K562 (cell line): ENCODE data around the gene PLCB3. TPM values are rescaled to one million over a fixed set of nuclear protein-coding genes. Genes with fewer than 3 reads are reported as not detected.
A peak's percentile ranks its signal among the peaks of the same experiment; 100 is the strongest.

Source experiments
- CEBPG ChIP-seq, 3 experiments: fragments of 200-800 bp in 1 of 3; sonication (Bioruptor generic) in 1 of 3; sonication (generic) in 1 of 3; formaldehyde crosslinking in 1 of 3; IDR thresholded peaks in 2 of 3; conservative IDR thresholded peaks in 1 of 3; 2 replicates each; pipeline versions ENCODE4 v1.6.1 to v1.8.0; 2016 to 2022; ENCODE audit warnings: missing compliant biosample characterization in 2 of 3, missing genetic modification characterization in 2 of 3, mild to moderate bottlenecking in 1 of 3, missing genetic modification reagents in 1 of 3
- ELF1 ChIP-seq: fragments of 200-800 bp; sonication (Bioruptor generic); IDR thresholded peaks from 2 replicates; pipeline ENCODE4 v1.6.1; 2016; ENCODE audit warnings: missing genetic modification characterization, missing compliant biosample characterization
- HBP1 ChIP-seq: fragments of 450-650 bp; formaldehyde crosslinking; IDR thresholded peaks from 2 replicates; pipeline ENCODE4 v1.4.0; 2022; ENCODE audit warnings: missing genetic modification characterization
- HDAC3 ChIP-seq: fragments of 450-650 bp; IDR thresholded peaks from 2 replicates; pipeline ENCODE4 v1.6.1; 2018; ENCODE audit warnings: borderline replicate concordance, mild to moderate bottlenecking, moderate library complexity; ENCODE audit not compliant: partially characterized antibody
- HES1 ChIP-seq: fragments of 450-650 bp; IDR thresholded peaks from 2 replicates; pipeline ENCODE4 v1.6.1; 2016; ENCODE audit warnings: low read depth, mild to moderate bottlenecking, moderate library complexity
- HNRNPUL1 ChIP-seq: fragments of 200-400 bp; formaldehyde crosslinking; IDR thresholded peaks from 2 replicates; pipeline ENCODE4 v1.6.1; 2017; ENCODE audit warnings: low read length
- JUND ChIP-seq, 2 experiments: IDR thresholded peaks; 2 replicates in 1 of 2; 3 replicates in 1 of 2; pipeline ENCODE4 v1.6.1; 2011; ENCODE audit warnings: borderline replicate concordance in 2 of 2, low read depth in 2 of 2, low read length in 2 of 2, improper control_type of control experiment in 1 of 2, missing biosample characterization in 1 of 2, missing genetic modification characterization in 1 of 2, missing genetic modification reagents in 1 of 2
- KAT8 ChIP-seq: fragments of 450-650 bp; IDR thresholded peaks from 2 replicates; pipeline ENCODE4 v1.6.1; 2016; ENCODE audit warnings: low read depth, mild to moderate bottlenecking
- LARP7 ChIP-seq: fragments of 450-650 bp; IDR thresholded peaks from 2 replicates; pipeline ENCODE4 v1.6.1; 2016
- SMAD2 ChIP-seq: fragments of 150-350 bp; IDR thresholded peaks from 2 replicates; pipeline ENCODE4 v1.6.1; 2014; ENCODE audit warnings: low read depth, mild to moderate bottlenecking, low read length
- SREBF2 ChIP-seq: sonication (generic); formaldehyde crosslinking; IDR thresholded peaks from 2 replicates; pipeline ENCODE4 v1.4.0; 2020; ENCODE audit warnings: mild to moderate bottlenecking, missing genetic modification reagents
- TAF1 ChIP-seq: IDR thresholded peaks from 2 replicates; pipeline ENCODE4 v1.6.1; 2011; ENCODE audit warnings: mild to moderate bottlenecking, low read length, moderate library complexity; ENCODE audit not compliant: insufficient read depth, control insufficient read depth, severe bottlenecking; ENCODE audit errors: extremely low read depth
- ZNF23 ChIP-seq: fragments of 250-450 bp; sonication (Bioruptor Pico); IDR thresholded peaks from 2 replicates; pipeline ENCODE4 v1.4.0; 2020; ENCODE audit warnings: mild to moderate bottlenecking
- ZNF586 ChIP-seq: fragments of 450-650 bp; formaldehyde crosslinking; conservative IDR thresholded peaks from 2 replicates; pipeline ENCODE4 v1.4.0; 2020; ENCODE audit warnings: mild to moderate bottlenecking, moderate library complexity
- ZNF740 ChIP-seq, 3 experiments: fragments of 200-800 bp in 1 of 3; sonication (Bioruptor generic) in 1 of 3; sonication (generic) in 1 of 3; formaldehyde crosslinking in 1 of 3; IDR thresholded peaks; 2 replicates each; pipeline versions ENCODE4 v1.6.1 to v1.8.0; 2016 to 2022; ENCODE audit warnings: mild to moderate bottlenecking in 2 of 3, missing compliant biosample characterization in 2 of 3, missing genetic modification characterization in 2 of 3, missing genetic modification reagents in 1 of 3
- polyA plus RNA-seq, 8 experiments: library from polyadenylated mRNA; depleted of rRNA in 4 of 8; stranded (reverse) in 5 of 8; unstranded in 3 of 8; fragments of >200 nt; fragmentation: Nextera tagmentation in 2 of 8; fragmentation: Illumina TruSeq in 1 of 8; extraction: Ambion mirVana in 2 of 8; extraction: Trizol in 1 of 8; gene quantifications; 2 replicates each; pipeline versions ENCODE4 v1.2.1 to v1.2.3, GENCODE V29; 2011 to 2014; ENCODE audit warnings: inconsistent platforms in 1 of 8, missing spikeins in 1 of 8
- total RNA-seq, 7 experiments: library from RNA; depleted of rRNA in 6 of 7; stranded (reverse); fragments of >200 nt in 6 of 7; fragmentation: Illumina TruSeq in 2 of 7; extraction: Trizol in 2 of 7; gene quantifications; 2 replicates each; pipeline versions ENCODE4 v1.2.1 to v1.2.3, GENCODE V29; 2011 to 2021; ENCODE audit warnings: low replicate concordance in 1 of 7
- TF ChIP-seq, protein P1 (sequence below): fragments of 250-450 bp; sonication (Bioruptor Pico); IDR thresholded peaks from 2 replicates; pipeline ENCODE4 v1.9.0; 2021; ENCODE audit warnings: mild to moderate bottlenecking
- TF ChIP-seq, protein P2 (sequence below), 2 experiments: IDR thresholded peaks; 2 replicates each; pipeline ENCODE4 v1.6.1; 2011; ENCODE audit warnings: borderline replicate concordance in 1 of 2, control low read depth in 1 of 2, low read depth in 1 of 2, low read length in 1 of 2, mild to moderate bottlenecking in 1 of 2, mixed read lengths in 1 of 2, moderate library complexity in 1 of 2; ENCODE audit not compliant: insufficient read depth in 1 of 2, insufficient read length in 1 of 2, poor library complexity in 1 of 2, severe bottlenecking in 1 of 2; ENCODE audit errors: extremely low read depth in 1 of 2
- TF ChIP-seq, protein P3 (sequence below): fragments of 450-650 bp; formaldehyde crosslinking; IDR thresholded peaks from 2 replicates; pipeline ENCODE4 v1.4.0; 2020; ENCODE audit warnings: mild to moderate bottlenecking, moderate library complexity

PLCB3 gene
- total and polyA plus RNA-seq, 9 of the 15 experiments (the other 6 are each of a cell fraction or from before 2014, with no cell fraction given) = 0.31 to 44.8 (median 14.6) TPM

- TF ChIP-seq JUND (IDR thresholded peaks at IDR 0.05; ENCODE audit: borderline replicate concordance, low read depth, low read length) = peak; percentile 27
- no peak for TF ChIP-seq JUND (tag; IDR thresholded peaks at IDR 0.05; ENCODE audit: borderline replicate concordance, low read depth, low read length)
- no peak for TF ChIP-seq SREBF2
- TF ChIP-seq, protein P1, sequence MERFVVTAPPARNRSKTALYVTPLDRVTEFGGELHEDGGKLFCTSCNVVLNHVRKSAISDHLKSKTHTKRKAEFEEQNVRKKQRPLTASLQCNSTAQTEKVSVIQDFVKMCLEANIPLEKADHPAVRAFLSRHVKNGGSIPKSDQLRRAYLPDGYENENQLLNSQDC (CRISPR knock-in tag) = no peak
- no peak for TF ChIP-seq HES1
- TF ChIP-seq CEBPG (CRISPR knock-in tag; IDR thresholded peaks at IDR 0.05) = no peak
- TF ChIP-seq CEBPG (tag; conservative IDR thresholded peaks at IDR 0.05 in 1 of 2, IDR thresholded peaks at IDR 0.05 in 1 of 2) = no peak
- TF ChIP-seq LARP7 = no peak
- TF ChIP-seq, protein P2, sequence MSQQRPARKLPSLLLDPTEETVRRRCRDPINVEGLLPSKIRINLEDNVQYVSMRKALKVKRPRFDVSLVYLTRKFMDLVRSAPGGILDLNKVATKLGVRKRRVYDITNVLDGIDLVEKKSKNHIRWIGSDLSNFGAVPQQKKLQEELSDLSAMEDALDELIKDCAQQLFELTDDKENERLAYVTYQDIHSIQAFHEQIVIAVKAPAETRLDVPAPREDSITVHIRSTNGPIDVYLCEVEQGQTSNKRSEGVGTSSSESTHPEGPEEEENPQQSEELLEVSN (IDR thresholded peaks at IDR 0.05; ENCODE audit: borderline replicate concordance in 1 of 2, extremely low read depth in 1 of 2, insufficient read depth in 1 of 2, insufficient read length in 1 of 2, low read depth in 1 of 2, low read length in 1 of 2, poor library complexity in 1 of 2, severe bottlenecking in 1 of 2) = peak; percentile 25 to 65
- TF ChIP-seq, protein P3, sequence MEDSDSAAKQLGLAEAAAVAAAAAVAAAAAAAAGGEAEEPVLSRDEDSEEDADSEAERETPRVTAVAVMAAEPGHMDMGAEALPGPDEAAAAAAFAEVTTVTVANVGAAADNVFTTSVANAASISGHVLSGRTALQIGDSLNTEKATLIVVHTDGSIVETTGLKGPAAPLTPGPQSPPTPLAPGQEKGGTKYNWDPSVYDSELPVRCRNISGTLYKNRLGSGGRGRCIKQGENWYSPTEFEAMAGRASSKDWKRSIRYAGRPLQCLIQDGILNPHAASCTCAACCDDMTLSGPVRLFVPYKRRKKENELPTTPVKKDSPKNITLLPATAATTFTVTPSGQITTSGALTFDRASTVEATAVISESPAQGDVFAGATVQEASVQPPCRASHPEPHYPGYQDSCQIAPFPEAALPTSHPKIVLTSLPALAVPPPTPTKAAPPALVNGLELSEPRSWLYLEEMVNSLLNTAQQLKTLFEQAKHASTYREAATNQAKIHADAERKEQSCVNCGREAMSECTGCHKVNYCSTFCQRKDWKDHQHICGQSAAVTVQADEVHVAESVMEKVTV (CRISPR knock-in tag) = no peak
- TF ChIP-seq HBP1 (CRISPR knock-in tag) = no peak; the same call in 1 of the 2 replicates
- TF ChIP-seq SMAD2 = no peak
- peak; percentile 69 for TF ChIP-seq ELF1 (tag)
- no peak for TF ChIP-seq HDAC3
- peak; percentile 58 for TF ChIP-seq TAF1
- TF ChIP-seq ZNF586 = no peak
- TF ChIP-seq ZNF23 (CRISPR knock-in tag) = no peak
- TF ChIP-seq HNRNPUL1 = no peak
- no peak for TF ChIP-seq ZNF740 (CRISPR knock-in tag; IDR thresholded peaks at IDR 0.05)
- TF ChIP-seq ZNF740 (tag; IDR thresholded peaks at IDR 0.05) = no peak
- no peak for TF ChIP-seq KAT8
Measured at GRCh38 chr11:64305691-64306562, 54.6 kb downstream of the PLCB3 start (continued).
